GM18511 (cell line): Measurements from ENCODE around the gene SRP72.

Experiments used
- ATAC-seq: cut with Tn5 transposase; IDR thresholded peaks from one replicate; pipeline ENCODE4 v1.9.1; 2021; ENCODE audit warnings: mild to moderate bottlenecking, moderate library complexity; ENCODE audit not compliant: unreplicated experiment

The SRP72 gene

GRCh38 chr4:56544573-56545131, 77.2 kb downstream of the SRP72 start:
- peak; percentile 99 for ATAC-seq

GRCh38 chr4:56550642-56551041, 83.2 kb downstream of the SRP72 start:
- ATAC-seq = no peak

- no peak for ATAC-seq
Measured at GRCh38 chr4:56551516-56551915, 84.1 kb downstream of the SRP72 start.

- no peak for ATAC-seq
Measured at GRCh38 chr4:56552273-56552672, 84.9 kb downstream of the SRP72 start.
